ENCODE measurements around the gene ATP10B. TPM values are rescaled to one million over a fixed set of nuclear protein-coding genes. Genes with fewer than 3 reads are reported as not detected.

ATP10B gene
- total and polyA plus RNA-seq, 2 of the 8 experiments (the other 6 are each of a cell fraction or from before 2014, with no cell fraction given) = 0.06 to 0.11 TPM

GRCh38 chr5:160628619-160628968, 223.4 kb downstream of the ATP10B start (continued):
- TF ChIP-seq RFX5 (IDR thresholded peaks at IDR 0.05; ENCODE audit: borderline replicate concordance, low read depth, low read length) = no peak
- no peak for TF ChIP-seq RNF2 (IDR thresholded peaks at IDR 0.05; ENCODE audit: borderline replicate concordance, low read depth, low read length, missing control alignments, poor library complexity, severe bottlenecking)
- no peak for TF ChIP-seq NRF1 (IDR thresholded peaks at IDR 0.05; ENCODE audit: low read depth, low read length)
- TF ChIP-seq JUN (IDR thresholded peaks at IDR 0.05; ENCODE audit: low read depth, low read length) = no peak

Data from H1 (cell line).